Panc1 (cell line): ENCODE measurements around the gene ARHGEF37. TPM values are rescaled to one million over a fixed set of nuclear protein-coding genes. Genes with fewer than 3 reads are reported as not detected.

Experiments used
- ATAC-seq: fragments of 200-7000 bp; cut with Tn5 transposase; 2 replicates; pipeline ENCODE4 v1.9.1; 2020; ENCODE audit warnings: mild to moderate bottlenecking, moderate library complexity
- BruUV-seq: library from RNA; stranded (reverse); fragments of 400-500 nt; replicated peaks from 2 replicates; lab custom pipeline; 2021; lab: Mats Ljungman, UMichigan
- CTCF ChIA-PET: fragments of 300-600 bp; sonication (Branson Sonifier 250); formaldehyde crosslinking; loops from one replicate; lab custom pipeline; 2022; ENCODE audit warnings: antibody characterized with exemption; lab: Charles Lee
- POLR2A ChIA-PET: fragments of 300-600 bp; sonication (Branson Sonifier 250); formaldehyde crosslinking; loops from one replicate; lab custom pipeline; 2022; ENCODE audit warnings: antibody characterized with exemption; lab: Charles Lee
- DNase-seq: peaks from one replicate; pipeline ENCODE4 v3.0.0-alpha.2; 2010; ENCODE audit warnings: low read depth, low spot score
- H3K27ac ChIP-seq: 2 replicates; pipeline ENCODE4 v1.5.1; 2011; ENCODE audit warnings: mild to moderate bottlenecking, low read length, inconsistent platforms
- H3K27me3 ChIP-seq: fragments of 200-500 bp; sonication (Bioruptor generic); 2 replicates; pipeline ENCODE4 v1.6.0; 2014; ENCODE audit warnings: low read length, inconsistent platforms; ENCODE audit not compliant: control insufficient read depth, insufficient read depth
- H3K36me3 ChIP-seq: fragments of 200-500 bp; sonication (Bioruptor generic); 2 replicates; pipeline ENCODE4 v1.5.1; 2014; ENCODE audit warnings: inconsistent platforms, mild to moderate bottlenecking, low read length, moderate library complexity; ENCODE audit not compliant: control insufficient read depth, insufficient read depth
- H3K4me1 ChIP-seq: 2 replicates; pipeline ENCODE4 v1.5.1; 2011; ENCODE audit warnings: inconsistent platforms, mild to moderate bottlenecking, low read length, moderate library complexity; ENCODE audit not compliant: control insufficient read depth, insufficient read depth
- H3K4me3 ChIP-seq, 2 experiments: 2 replicates each; pipeline ENCODE4 v1.5.1; 2011 to 2012; ENCODE audit warnings: low read depth in 2 of 2, low read length in 2 of 2, mild to moderate bottlenecking in 2 of 2, inconsistent platforms in 1 of 2, moderate library complexity in 1 of 2
- H3K9me3 ChIP-seq: fragments of 200-500 bp; sonication (Bioruptor generic); 2 replicates; pipeline ENCODE4 v1.5.1; 2014; ENCODE audit warnings: low read depth, mild to moderate bottlenecking, inconsistent platforms, low read length, moderate library complexity; ENCODE audit not compliant: control insufficient read depth, insufficient read depth
- POLR2AphosphoS5 ChIP-seq: IDR thresholded peaks from 2 replicates; pipeline ENCODE4 v1.6.1; 2012; ENCODE audit warnings: mild to moderate bottlenecking, low read depth, low read length, moderate library complexity
- SIN3A ChIP-seq: IDR thresholded peaks from 2 replicates; pipeline ENCODE4 v1.6.1; 2012; ENCODE audit warnings: low read depth, mild to moderate bottlenecking, low read length, moderate library complexity, borderline replicate concordance; ENCODE audit not compliant: insufficient read depth
- TCF7L2 ChIP-seq: IDR thresholded peaks from 2 replicates; pipeline ENCODE4 v1.6.1; 2011; ENCODE audit warnings: mild to moderate bottlenecking, low read depth, low read length, inconsistent platforms
- in situ Hi-C: cut with HindIII; loops from 2 replicates; pipeline ENCODE4 v1.10.0; 2016; ENCODE audit warnings: low sequenced_read_pairs, low pct_unique_long_range_greater_than_20kb
- intact Hi-C: fragments of 100-400 bp; cut with micrococcal nuclease; formaldehyde crosslinking; loops from one replicate; pipeline ENCODE4 v1.10.0; 2022; ENCODE audit not compliant: unreplicated experiment
- total RNA-seq: library from RNA; stranded (reverse); gene quantifications from one replicate; pipeline ENCODE4 v1.2.1, GENCODE V29; 2021; ENCODE audit not compliant: unreplicated experiment
- TF ChIP-seq, protein P1 (sequence below), 2 experiments: IDR thresholded peaks; 2 replicates each; pipeline ENCODE4 v1.6.1; 2011 to 2012; ENCODE audit warnings: low read depth in 2 of 2, control low read depth in 1 of 2, low read length in 1 of 2, mild to moderate bottlenecking in 1 of 2, moderate library complexity in 1 of 2; ENCODE audit not compliant: insufficient read depth in 1 of 2
- TF ChIP-seq, protein P2 (sequence below): fragments of 450-650 bp; IDR thresholded peaks from 2 replicates; pipeline ENCODE4 v1.5.1; 2017; ENCODE audit warnings: mild to moderate bottlenecking

ARHGEF37 gene
- total RNA-seq, 1 experiment from 2014 or later: 3.2 TPM

DNA sequence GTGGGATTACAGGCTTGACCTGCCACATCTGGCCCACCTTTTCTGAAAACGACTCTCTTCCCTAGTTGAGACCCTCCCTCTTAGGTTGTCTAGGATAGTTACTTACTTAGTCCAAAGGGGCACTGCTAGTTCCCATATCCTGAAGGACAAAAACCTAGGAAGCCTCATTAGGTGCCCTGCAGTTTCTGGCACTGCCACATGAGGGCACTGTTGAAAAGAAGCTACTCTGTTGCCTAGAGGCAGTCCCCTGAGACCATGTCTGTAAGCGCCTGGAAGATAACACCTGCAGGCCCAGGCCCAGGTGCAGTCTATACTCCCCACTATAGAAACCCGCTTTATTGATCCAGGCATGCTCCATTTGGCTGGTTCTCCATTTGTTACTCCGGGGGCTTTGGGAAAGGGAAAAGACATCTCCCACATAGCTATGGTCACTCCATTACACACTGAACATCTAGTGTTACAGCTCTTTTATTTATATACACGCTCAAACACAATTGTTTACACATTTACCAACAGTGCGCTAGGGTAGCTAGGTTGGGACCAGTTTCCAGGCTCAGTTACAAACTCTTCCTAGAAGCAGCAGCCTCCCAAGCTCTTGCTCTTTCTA is 75.4 kb downstream of the ARHGEF37 start:
- ChIA-PET POLR2A (no interaction called here), CTCF (interaction anchor here (0.6 to 1.4 kb wide), 7 partner anchors 11 to 1575 kb away, joined by 3 to 12 read pairs (median 4); no protein-coding TSS in a partner anchor)
- Histone ChIP-seq H3K4me1 (no peaks in the 10 kb centered on the region), H3K27ac (no peak overlapping the region), H3K27me3 (no peaks in the 10 kb centered on the region), H3K9me3 (no peaks in the 10 kb centered on the region), H3K36me3 (no peaks in the 10 kb centered on the region), H3K4me3 (no peak overlapping the region)
- intact Hi-C loops (no loop called here), in situ Hi-C loops (no loop called here)
- TF ChIP-seq, protein P1, sequence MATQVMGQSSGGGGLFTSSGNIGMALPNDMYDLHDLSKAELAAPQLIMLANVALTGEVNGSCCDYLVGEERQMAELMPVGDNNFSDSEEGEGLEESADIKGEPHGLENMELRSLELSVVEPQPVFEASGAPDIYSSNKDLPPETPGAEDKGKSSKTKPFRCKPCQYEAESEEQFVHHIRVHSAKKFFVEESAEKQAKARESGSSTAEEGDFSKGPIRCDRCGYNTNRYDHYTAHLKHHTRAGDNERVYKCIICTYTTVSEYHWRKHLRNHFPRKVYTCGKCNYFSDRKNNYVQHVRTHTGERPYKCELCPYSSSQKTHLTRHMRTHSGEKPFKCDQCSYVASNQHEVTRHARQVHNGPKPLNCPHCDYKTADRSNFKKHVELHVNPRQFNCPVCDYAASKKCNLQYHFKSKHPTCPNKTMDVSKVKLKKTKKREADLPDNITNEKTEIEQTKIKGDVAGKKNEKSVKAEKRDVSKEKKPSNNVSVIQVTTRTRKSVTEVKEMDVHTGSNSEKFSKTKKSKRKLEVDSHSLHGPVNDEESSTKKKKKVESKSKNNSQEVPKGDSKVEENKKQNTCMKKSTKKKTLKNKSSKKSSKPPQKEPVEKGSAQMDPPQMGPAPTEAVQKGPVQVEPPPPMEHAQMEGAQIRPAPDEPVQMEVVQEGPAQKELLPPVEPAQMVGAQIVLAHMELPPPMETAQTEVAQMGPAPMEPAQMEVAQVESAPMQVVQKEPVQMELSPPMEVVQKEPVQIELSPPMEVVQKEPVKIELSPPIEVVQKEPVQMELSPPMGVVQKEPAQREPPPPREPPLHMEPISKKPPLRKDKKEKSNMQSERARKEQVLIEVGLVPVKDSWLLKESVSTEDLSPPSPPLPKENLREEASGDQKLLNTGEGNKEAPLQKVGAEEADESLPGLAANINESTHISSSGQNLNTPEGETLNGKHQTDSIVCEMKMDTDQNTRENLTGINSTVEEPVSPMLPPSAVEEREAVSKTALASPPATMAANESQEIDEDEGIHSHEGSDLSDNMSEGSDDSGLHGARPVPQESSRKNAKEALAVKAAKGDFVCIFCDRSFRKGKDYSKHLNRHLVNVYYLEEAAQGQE (IDR thresholded peaks at IDR 0.05; ENCODE audit: insufficient read depth in 1 of 2, low read depth in 2 of 2, low read length in 1 of 2): no peak
- TF ChIP-seq, protein P2, sequence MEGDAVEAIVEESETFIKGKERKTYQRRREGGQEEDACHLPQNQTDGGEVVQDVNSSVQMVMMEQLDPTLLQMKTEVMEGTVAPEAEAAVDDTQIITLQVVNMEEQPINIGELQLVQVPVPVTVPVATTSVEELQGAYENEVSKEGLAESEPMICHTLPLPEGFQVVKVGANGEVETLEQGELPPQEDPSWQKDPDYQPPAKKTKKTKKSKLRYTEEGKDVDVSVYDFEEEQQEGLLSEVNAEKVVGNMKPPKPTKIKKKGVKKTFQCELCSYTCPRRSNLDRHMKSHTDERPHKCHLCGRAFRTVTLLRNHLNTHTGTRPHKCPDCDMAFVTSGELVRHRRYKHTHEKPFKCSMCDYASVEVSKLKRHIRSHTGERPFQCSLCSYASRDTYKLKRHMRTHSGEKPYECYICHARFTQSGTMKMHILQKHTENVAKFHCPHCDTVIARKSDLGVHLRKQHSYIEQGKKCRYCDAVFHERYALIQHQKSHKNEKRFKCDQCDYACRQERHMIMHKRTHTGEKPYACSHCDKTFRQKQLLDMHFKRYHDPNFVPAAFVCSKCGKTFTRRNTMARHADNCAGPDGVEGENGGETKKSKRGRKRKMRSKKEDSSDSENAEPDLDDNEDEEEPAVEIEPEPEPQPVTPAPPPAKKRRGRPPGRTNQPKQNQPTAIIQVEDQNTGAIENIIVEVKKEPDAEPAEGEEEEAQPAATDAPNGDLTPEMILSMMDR: peak; percentile 82
- ATAC-seq (no peak), DNase-seq (peak; percentile 35)
- BruUV-seq: no TSS peak

DNA sequence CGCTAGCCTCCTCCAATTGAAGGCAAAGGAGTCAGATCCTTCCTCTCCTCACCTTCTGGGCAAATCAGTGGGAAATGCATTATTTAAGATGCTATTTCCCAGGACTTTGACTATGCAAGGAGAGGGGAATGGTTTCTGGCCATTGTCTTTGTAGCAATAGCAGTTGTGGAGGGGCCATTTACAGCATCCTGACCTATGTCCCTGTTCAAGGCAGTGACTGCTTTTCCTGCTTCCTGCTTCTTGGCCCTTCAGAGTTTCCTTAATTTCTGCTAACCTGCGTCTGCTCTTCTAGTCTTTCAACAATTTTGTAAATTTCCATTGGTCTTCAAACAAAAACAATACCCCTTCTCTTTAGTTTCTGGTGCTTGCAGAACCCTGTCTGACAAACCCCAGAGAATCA is 76.0 kb downstream of the ARHGEF37 start:
- Histone ChIP-seq H3K4me3 (no peak overlapping the region), H3K9me3 (no peaks in the 10 kb centered on the region), H3K36me3 (no peaks in the 10 kb centered on the region), H3K4me1 (no peaks in the 10 kb centered on the region), H3K27ac (no peak overlapping the region), H3K27me3 (no peaks in the 10 kb centered on the region)
- BruUV-seq: no TSS peak
- no peak for DNase-seq
- intact Hi-C loops (no loop called here), in situ Hi-C loops (no loop called here)
- ChIA-PET POLR2A (no interaction called here), CTCF (interaction anchor here (1.0 kb wide), 1 partner anchor 170 kb away, joined by 5 read pairs; no protein-coding TSS in a partner anchor)
- ATAC-seq: no peak
- TF ChIP-seq POLR2AphosphoS5 (no peak), SIN3A (no peak), TCF7L2 (no peak)
- TF ChIP-seq, protein P2: no peak
- TF ChIP-seq, protein P1 (IDR thresholded peaks at IDR 0.05; ENCODE audit: insufficient read depth in 1 of 2, low read depth in 2 of 2, low read length in 1 of 2): no peak
